Activated CD4-positive, alpha-beta T cell treated with anti-CD3 and anti-CD28 coated beads, Interleukin-2, amount 50 U/mL, for 16 hours (primary cell): Measurements from ENCODE around the gene MLKL.
"Not testable (repeated sequence)": the region's sequence is repeated elsewhere in the genome, so short reads cannot be mapped to it uniquely, and the experiment has no call there.

Experiments
- DNase-seq: peaks from one replicate; pipeline ENCODE4 v3.0.0-alpha.2; 2020

Gene MLKL

GRCh38 chr16:74695450-74696422 is 4.9 kb downstream of the MLKL start:
- peak; percentile 90 for DNase-seq

- no peak for DNase-seq
These were observed 9.4 kb downstream of the MLKL start for GRCh38 chr16:74691093-74691855.

- no peak for DNase-seq
These were observed 18.1 kb downstream of the MLKL start for GRCh38 chr16:74682556-74682955.

DNA sequence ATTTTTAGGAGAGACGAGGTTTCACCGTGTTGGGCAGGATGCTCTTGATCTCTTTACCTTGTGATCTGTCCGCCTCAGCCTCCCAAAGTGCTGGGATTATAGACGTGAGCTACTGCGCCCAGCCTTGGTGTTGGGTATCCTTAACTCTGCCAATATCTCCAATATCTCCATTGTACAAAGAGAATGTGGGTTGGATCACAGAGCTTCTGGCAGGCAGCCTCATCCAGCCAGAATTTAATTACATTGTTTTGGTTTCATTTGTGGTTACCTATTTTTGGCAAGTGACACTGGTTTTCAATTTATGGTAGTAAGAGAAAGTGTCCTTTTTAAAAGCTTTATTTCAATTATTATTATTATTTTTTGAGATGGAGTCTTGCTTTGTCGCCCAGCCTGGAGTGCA is 20.0 kb downstream of the MLKL start:
- DNase-seq = no peak

DNA sequence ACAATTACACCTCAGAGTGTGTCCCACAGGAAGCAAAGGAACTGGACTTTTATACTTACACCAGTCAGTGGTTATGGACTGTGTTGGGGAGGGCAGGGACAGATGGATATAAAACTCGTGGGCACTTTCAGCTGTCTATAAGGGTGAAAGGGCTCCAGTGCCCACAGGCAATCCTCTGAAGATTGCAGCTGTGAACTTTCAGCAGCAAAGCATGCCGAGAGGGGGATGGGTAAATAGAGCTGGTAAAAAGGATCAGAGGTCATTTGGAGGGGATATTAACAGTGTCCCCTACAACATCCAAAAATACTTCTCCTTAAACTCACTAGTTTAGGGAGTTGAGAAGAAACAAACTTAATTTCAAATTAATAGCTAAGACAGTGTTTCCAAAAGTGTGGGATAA is 20.7 kb downstream of the MLKL start:
- DNase-seq = no peak

DNA sequence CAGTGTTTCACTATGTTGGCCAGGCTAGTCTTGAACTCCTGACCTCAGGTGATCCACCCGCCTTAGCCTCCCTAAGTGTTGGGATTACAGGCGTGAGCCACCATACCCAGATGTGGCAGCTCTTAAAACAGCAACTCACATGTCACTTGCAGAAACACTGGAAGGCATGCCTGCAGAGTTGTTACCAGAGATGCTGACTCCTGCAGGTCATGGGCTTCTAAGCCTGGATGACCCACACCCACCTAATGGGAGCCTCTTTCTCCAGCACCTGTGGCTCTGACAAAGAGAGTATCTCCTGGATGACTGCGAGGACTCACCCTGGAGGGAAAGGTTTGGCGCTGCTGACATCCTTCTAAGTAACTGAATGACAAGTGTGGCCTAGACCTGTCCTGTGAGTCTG is 22.8 kb downstream of the MLKL start:
- no peak for DNase-seq

- no peak for DNase-seq
These were observed 26.8 kb downstream of the MLKL start for GRCh38 chr16:74673876-74674275.

DNA sequence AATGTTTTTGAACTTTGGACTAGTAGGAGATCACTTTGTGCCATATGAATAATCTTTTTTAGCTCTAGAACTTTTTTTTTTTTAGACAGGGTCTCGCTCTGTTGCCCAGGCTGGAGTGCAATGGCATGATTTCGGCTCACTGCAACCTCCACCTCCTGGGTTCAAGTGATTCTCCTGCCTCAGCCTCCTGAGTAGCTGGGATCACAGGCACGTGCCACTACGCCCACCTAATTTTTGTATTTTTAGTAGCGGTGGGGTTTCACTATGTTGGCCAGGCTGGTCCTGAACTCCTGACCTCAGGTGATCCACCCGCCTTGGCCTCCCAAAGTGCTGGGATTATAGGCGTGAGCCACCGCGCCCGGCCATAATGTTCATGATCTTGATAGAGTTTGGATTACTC is 31.8 kb downstream of the MLKL start:
- not testable (repeated sequence) for DNase-seq

DNA sequence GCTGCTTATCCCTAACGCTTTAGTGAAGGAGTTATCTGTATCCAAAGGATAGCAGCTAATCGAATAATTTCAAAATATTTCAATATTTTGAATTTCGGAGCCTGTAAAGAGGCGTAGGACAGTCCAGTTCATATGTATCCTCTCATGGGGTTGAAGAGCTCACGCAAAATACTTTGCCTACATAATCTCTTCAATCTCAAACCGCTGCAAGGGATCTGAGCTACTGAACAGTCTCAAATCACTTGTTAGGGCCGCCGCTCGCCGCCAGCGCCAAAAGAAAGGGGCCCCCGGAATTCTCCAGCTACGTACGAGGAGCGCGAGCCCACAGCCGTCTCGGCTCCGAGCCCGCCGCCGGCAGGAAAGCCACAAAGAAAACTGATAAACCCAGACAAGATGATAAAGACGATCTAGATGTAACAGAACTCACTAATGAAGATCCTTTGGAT is 33.4 kb downstream of the MLKL start:
- peak; percentile 46 for DNase-seq

GRCh38 chr16:74666425-74667254 is 34.0 kb downstream of the MLKL start, which contains the start of gene RFWD3:
Gene RFWD3, minus strand, starts transcription at chr16:74666877. Its CDS starts 5,428 bp downstream, at chr16:74661449.
- peak; percentile 99 for DNase-seq

- no peak for DNase-seq
These were observed 34.6 kb downstream of the MLKL start for GRCh38 chr16:74666010-74666421.

DNA sequence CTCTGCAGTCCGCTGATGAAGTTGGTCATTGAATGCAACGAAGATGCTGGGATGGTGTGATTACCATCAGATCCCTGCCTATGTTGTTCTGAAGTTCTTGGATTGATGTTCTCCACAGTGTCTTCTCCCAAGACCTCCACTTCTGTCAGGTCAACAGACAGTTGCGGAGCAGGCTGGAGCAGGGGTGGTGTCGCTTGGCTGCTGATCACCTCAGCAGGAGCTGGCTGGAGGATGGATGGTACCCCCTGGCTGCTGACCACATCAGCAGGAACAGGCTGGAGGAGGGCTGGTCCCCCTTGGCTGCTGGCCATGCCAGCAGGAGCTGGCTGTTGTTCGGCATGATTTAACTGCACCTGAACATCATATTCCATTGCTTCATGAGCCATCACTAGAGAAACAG is 39.6 kb downstream of the MLKL start:
- no peak for DNase-seq

- DNase-seq = no peak
These were observed 40.3 kb downstream of the MLKL start for GRCh38 chr16:74660383-74660782.

- no peak for DNase-seq
These were observed 41.6 kb downstream of the MLKL start for GRCh38 chr16:74659041-74659440.

- DNase-seq = no peak
These were observed 42.6 kb downstream of the MLKL start for GRCh38 chr16:74657870-74658642.

GRCh38 chr16:74654536-74655050 is 46.1 kb downstream of the MLKL start:
- no peak for DNase-seq

DNA sequence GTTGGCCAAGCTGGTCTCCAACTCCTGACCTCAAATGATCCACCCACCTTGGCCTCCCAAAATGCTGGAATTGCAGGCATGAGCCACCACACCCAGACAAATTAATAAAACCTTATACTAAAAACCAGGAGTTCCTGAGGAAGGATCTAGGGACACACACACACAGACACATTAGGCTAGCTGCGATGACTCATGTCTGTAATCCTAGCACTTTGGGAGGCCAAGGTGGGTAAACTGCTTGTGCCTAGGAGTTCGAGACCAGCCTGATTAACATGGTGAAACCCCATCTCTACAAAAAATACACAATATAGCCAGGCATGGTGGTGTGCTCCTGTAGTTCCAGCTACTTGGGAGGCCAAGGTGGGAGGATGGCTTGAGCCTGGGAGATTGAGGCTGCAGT is 47.8 kb downstream of the MLKL start:
- not testable (repeated sequence) for DNase-seq

DNA sequence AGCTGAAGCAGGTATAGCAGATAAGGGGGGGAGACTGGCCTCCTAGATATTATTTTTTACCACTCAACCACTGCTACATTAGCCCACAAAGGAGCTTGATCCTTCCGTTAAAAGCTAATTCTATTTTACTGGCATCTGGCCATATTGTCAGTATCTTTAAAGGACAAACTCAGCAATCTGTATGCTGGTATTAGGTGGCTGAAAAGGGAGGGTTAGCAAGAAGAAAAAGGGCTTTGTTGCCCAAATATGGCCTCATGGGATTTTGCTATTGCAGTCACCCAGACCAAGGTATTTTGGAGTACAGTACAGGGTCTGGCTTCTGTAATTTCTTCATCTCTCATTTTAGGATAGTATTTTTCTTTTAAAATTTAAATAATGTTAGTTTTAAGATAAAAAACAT is 48.4 kb downstream of the MLKL start:
- no peak for DNase-seq

DNA sequence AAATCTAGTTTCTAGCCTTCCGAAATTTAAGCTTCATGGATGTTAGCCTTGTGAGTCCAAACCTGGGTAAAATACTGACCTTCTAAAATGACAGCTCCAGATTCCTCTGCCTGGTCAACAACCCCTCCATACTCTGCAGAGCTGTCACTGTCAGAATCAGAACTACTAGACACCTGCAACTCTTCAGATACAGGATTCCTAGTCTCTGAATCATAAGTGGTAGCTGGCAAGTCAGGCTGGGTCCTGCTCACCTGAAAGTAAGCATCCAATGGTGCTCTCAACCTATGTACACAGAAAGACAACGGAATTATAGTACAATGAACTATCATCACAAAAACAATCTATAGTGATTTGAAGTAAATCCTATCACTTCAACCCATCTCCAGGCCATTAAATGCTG is 48.8 kb downstream of the MLKL start:
- DNase-seq = no peak

- DNase-seq = no peak
These were observed 49.6 kb downstream of the MLKL start for GRCh38 chr16:74650966-74651567.

DNA sequence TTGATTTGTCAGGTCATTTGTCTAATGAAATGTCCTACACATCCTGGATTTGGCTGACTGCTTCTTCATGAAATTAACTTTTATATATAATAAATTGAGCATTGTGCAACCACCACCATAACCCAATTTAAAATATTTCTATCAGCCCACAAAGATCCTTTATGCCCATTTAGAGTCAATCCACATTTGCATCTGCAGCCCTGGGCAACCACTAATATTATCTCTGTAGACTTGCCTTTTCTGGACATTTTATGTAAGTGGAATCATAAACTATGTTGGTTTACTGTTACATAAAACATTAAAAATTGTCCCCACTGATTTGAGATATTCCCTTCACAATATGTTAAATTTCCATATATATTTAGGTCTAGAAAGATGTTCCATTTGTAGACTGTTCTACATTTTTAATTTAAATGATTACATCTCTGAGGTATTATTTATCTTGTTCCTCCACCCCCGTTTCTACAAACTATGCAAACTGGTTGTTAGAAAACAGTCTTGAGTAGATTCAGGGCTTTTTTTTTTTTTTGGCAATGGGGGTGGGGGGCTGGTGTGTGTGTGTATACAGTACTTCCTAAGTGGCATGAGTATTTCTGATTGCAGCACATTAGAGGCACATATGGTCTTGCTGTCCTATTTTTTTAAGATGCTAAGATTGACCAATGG is 50.7 kb downstream of the MLKL start:
- no peak for DNase-seq
